Lung (tissue), 12 donors: Measurements from ENCODE around the gene SNX20. TPM values are rescaled to one million over a fixed set of nuclear protein-coding genes. Genes with fewer than 3 reads are reported as not detected.

ENCODE experiments used
- ATAC-seq: fragments of 200-7000 bp; cut with Tn5 transposase; one replicate; pipeline ENCODE4 v1.9.1; 2020; ENCODE audit warnings: moderate number of reproducible peaks; ENCODE audit not compliant: insufficient read depth, low FRiP score
- DNase-seq, 3 donors: peaks; one replicate each; pipeline ENCODE4 v3.0.0-alpha.2; 2013 to 2017
- H3K27ac ChIP-seq, 2 donors: one replicate each; pipeline ENCODE4 v1.5.1; 2013; ENCODE audit warnings: mild to moderate bottlenecking in 2 of 2, moderate library complexity in 2 of 2, control low read depth in 1 of 2, inconsistent platforms in 1 of 2, low read depth in 1 of 2, low read length in 1 of 2
- H3K27me3 ChIP-seq, 3 donors: one replicate each; pipeline ENCODE4 v1.5.1; 2013; ENCODE audit warnings: low read length in 2 of 3; ENCODE audit not compliant: control insufficient read depth in 3 of 3, insufficient read depth in 3 of 3
- H3K36me3 ChIP-seq, 4 donors: one replicate each; pipeline ENCODE4 v1.5.1; 2013; ENCODE audit warnings: low read length in 4 of 4, mild to moderate bottlenecking in 1 of 4, moderate library complexity in 1 of 4; ENCODE audit not compliant: control insufficient read depth in 4 of 4, insufficient read depth in 4 of 4
- H3K4me1 ChIP-seq, 5 donors: one replicate each; pipeline ENCODE4 v1.5.1; 2013; ENCODE audit warnings: low read length in 5 of 5, mild to moderate bottlenecking in 2 of 5, moderate library complexity in 1 of 5; ENCODE audit not compliant: control insufficient read depth in 5 of 5, insufficient read depth in 5 of 5
- H3K4me3 ChIP-seq: one replicate; pipeline ENCODE4 v1.5.1; 2013; ENCODE audit warnings: mild to moderate bottlenecking, control low read depth, moderate library complexity
- H3K9ac ChIP-seq, 2 donors: one replicate each; pipeline ENCODE4 v1.5.1; 2013; ENCODE audit warnings: low read length in 2 of 2, control low read depth in 1 of 2; ENCODE audit not compliant: insufficient read depth in 1 of 2
- H3K9me3 ChIP-seq, 4 donors: one replicate each; pipeline ENCODE4 v1.5.1; 2013; ENCODE audit warnings: low read length in 3 of 4, mild to moderate bottlenecking in 1 of 4, moderate library complexity in 1 of 4; ENCODE audit not compliant: control insufficient read depth in 4 of 4, insufficient read depth in 3 of 4
- CTCF ChIP-seq: IDR thresholded peaks from 2 replicates; pipeline ENCODE4 v1.5.1; 2012; ENCODE audit warnings: mild to moderate bottlenecking; ENCODE audit errors: control extremely low read depth, extremely low read depth
- WGBS, 2 donors: extraction: QIAGEN DNeasy Blood & Tissue Kit; methylation state at CpG; one replicate each; pipeline ENCODE4 v1.1.7; 2013; 5-methylcytosine and 5-hydroxymethylcytosine counted together
- polyA plus RNA-seq, 2 donors: library from polyadenylated mRNA; stranded (reverse); fragments of 200-250 nt; gene quantifications; one replicate each; pipeline ENCODE4 v1.2.1, GENCODE V29; 2013
- total RNA-seq, 2 donors: library from RNA; depleted of rRNA in 1 of 2; stranded (reverse); fragments of >200 nt in 1 of 2; gene quantifications; one replicate each; pipeline ENCODE4 v1.2.1, GENCODE V29; 2014 to 2021
- donor health status: control.
- donor health status: control.
- donor health status: Bipolar disorder and iron deficiency.
- donor health status: healthy.
- donor health status: DM: yes; HTN: yes; CAD: no.

SNX20 gene
- total and polyA plus RNA-seq, 4 donors = 3.1 to 14.9 (median 9.5) TPM

GRCh38 chr16:50634947-50635346 lies 46.2 kb downstream of the SNX20 start:
- Histone ChIP-seq H3K4me1 (peaks cover 0 to 5% (median 0%) of the 10 kb centered on the region in 5 donors), H3K9ac (no peak overlapping the region), H3K4me3 (no peak overlapping the region), H3K27me3 (no peaks in the 10 kb centered on the region), H3K9me3 (no peaks in the 10 kb centered on the region), H3K27ac (no peak overlapping the region), H3K36me3 (peaks cover 0 to 36% (median 17%) of the 10 kb centered on the region in 4 donors)
- no peak for TF ChIP-seq CTCF
- ATAC-seq (no peak), DNase-seq (no peak)
- WGBS, 2 donors = 86 to 87% methylated on average over 1 of the region's 1 CpG

GRCh38 chr16:50634090-50634489 lies 47.0 kb downstream of the SNX20 start:
- Histone ChIP-seq H3K27ac (no peak overlapping the region), H3K9me3 (no peaks in the 10 kb centered on the region), H3K9ac (no peak overlapping the region), H3K27me3 (no peaks in the 10 kb centered on the region), H3K4me3 (no peak overlapping the region), H3K36me3 (peaks cover 0 to 44% (median 18%) of the 10 kb centered on the region in 4 donors), H3K4me1 (no peaks in the 10 kb centered on the region)
- ATAC-seq (no peak), DNase-seq (no peak)
- WGBS, 2 donors = 92 to 97% methylated on average over 7 of the region's 7 CpGs
- no peak for TF ChIP-seq CTCF

- no peaks in the 10 kb centered on the region for H3K27me3 ChIP-seq
- no peak overlapping the region for H3K9ac ChIP-seq
- ATAC-seq = no peak
- H3K9me3 ChIP-seq = no peaks in the 10 kb centered on the region
- H3K27ac ChIP-seq = no peak overlapping the region
- TF ChIP-seq CTCF = no peak
- WGBS, 2 donors = 93% methylated on average over 22 to 30 of the region's 30 CpGs
- peaks cover 0 to 42% (median 18%) of the 10 kb centered on the region in 4 donors for H3K36me3 ChIP-seq
- no peak overlapping the region for H3K4me3 ChIP-seq
- no peak for DNase-seq
- H3K4me1 ChIP-seq = no peaks in the 10 kb centered on the region
These were observed 47.9 kb downstream of the SNX20 start for GRCh38 chr16:50632927-50633800.
